Measurements from ENCODE around the gene NPTX2.

Gene NPTX2

GRCh38 chr7:98573816-98574215 is 43.3 kb upstream of the NPTX2 start:
- no peak for TF ChIP-seq CTCF (conservative IDR thresholded peaks at IDR 0.05; ENCODE audit: low read depth, low read length)
- H3K4me3 ChIP-seq (ENCODE audit: low read length), result no peak overlapping the region
- no peak for DNase-seq (ENCODE audit: low read depth)

- no peak overlapping the region for H3K4me3 ChIP-seq (ENCODE audit: low read length)
- TF ChIP-seq CTCF (conservative IDR thresholded peaks at IDR 0.05; ENCODE audit: low read depth, low read length), result no peak
- DNase-seq (ENCODE audit: low read depth), result no peak
Measured at GRCh38 chr7:98575878-98576277, 41.2 kb upstream of the NPTX2 start.

GRCh38 chr7:98584830-98585229 is 32.3 kb upstream of the NPTX2 start:
- DNase-seq (ENCODE audit: low read depth), result no peak
- no peak overlapping the region for H3K4me3 ChIP-seq (ENCODE audit: low read length)
- no peak for TF ChIP-seq CTCF (conservative IDR thresholded peaks at IDR 0.05; ENCODE audit: low read depth, low read length)

- no peak for TF ChIP-seq CTCF (conservative IDR thresholded peaks at IDR 0.05; ENCODE audit: low read depth, low read length)
- no peak overlapping the region for H3K4me3 ChIP-seq (ENCODE audit: low read length)
- no peak for DNase-seq (ENCODE audit: low read depth)
Measured at GRCh38 chr7:98591926-98592325, 25.2 kb upstream of the NPTX2 start.

GRCh38 chr7:98594348-98594747 is 22.7 kb upstream of the NPTX2 start:
- no peak for TF ChIP-seq CTCF (conservative IDR thresholded peaks at IDR 0.05; ENCODE audit: low read depth, low read length)
- no peak for DNase-seq (ENCODE audit: low read depth)

GRCh38 chr7:98594787-98595186 is 22.3 kb upstream of the NPTX2 start:
- DNase-seq (ENCODE audit: low read depth), result no peak
- H3K4me3 ChIP-seq (ENCODE audit: low read length), result no peak overlapping the region
- TF ChIP-seq CTCF (conservative IDR thresholded peaks at IDR 0.05; ENCODE audit: low read depth, low read length), result no peak

More at GRCh38 chr7:98594348-98594747, 22.7 kb upstream of the NPTX2 start:
- no peak overlapping the region for H3K4me3 ChIP-seq (ENCODE audit: low read length)

- no peak for TF ChIP-seq CTCF (conservative IDR thresholded peaks at IDR 0.05; ENCODE audit: low read depth, low read length)
- no peak for DNase-seq (ENCODE audit: low read depth)
- no peak overlapping the region for H3K4me3 ChIP-seq (ENCODE audit: low read length)
Measured at GRCh38 chr7:98598846-98599615, 18.1 kb upstream of the NPTX2 start.
